Measurements from ENCODE around the gene TECR. TPM values are rescaled to one million over a fixed set of nuclear protein-coding genes. Genes with fewer than 3 reads are reported as not detected.

The TECR gene
- total and polyA plus RNA-seq, 2 of the 13 experiments (the other 11 are each of a cell fraction or from before 2014, with no cell fraction given), result 54.9 to 121 TPM

- peak; percentile 46; the same call in 1 of the 2 replicates for TF ChIP-seq HNF1A (IDR thresholded peaks at IDR 0.05; ENCODE audit: low read depth)
- TF ChIP-seq HNF1A (CRISPR knock-in tag; IDR thresholded peaks at IDR 0.05; ENCODE audit: borderline replicate concordance), result peak; percentile 57; the same call in 1 of the 2 replicates
- no peak for TF ChIP-seq ZNF207 (IDR thresholded peaks at IDR 0.05; ENCODE audit: borderline replicate concordance)
- peak; percentile 85; the same call in 1 of the 2 replicates for TF ChIP-seq MTERF4 (CRISPR knock-in tag; IDR thresholded peaks at IDR 0.05)
- peak; percentile 91; the same call in 1 of the 2 replicates for TF ChIP-seq ZNF839 (CRISPR knock-in tag; IDR thresholded peaks at IDR 0.05; ENCODE audit: borderline replicate concordance)
- peak; percentile 83; the same call in 1 of the 2 replicates for TF ChIP-seq ZNF614 (CRISPR knock-in tag; IDR thresholded peaks at IDR 0.05; ENCODE audit: borderline replicate concordance)
- peak; percentile 90; the same call in 1 of the 2 replicates for TF ChIP-seq FUBP1 (CRISPR knock-in tag; IDR thresholded peaks at IDR 0.05; ENCODE audit: borderline replicate concordance)
- no peak for TF ChIP-seq CENPT (CRISPR knock-in tag; IDR thresholded peaks at IDR 0.05; ENCODE audit: low read depth)
- TF ChIP-seq NCOA2 (CRISPR knock-in tag; IDR thresholded peaks at IDR 0.05), result peak; percentile 66
- TF ChIP-seq PATZ1 (CRISPR knock-in tag; IDR thresholded peaks at IDR 0.05), result peak; percentile 52; the same call in 1 of the 2 replicates
- TF ChIP-seq ZNF687 (CRISPR knock-in tag; IDR thresholded peaks at IDR 0.05), result peak; percentile 87
- no peak for TF ChIP-seq ZNF253 (CRISPR knock-in tag; IDR thresholded peaks at IDR 0.05; ENCODE audit: borderline replicate concordance)
- peak; percentile 70; the same call in 1 of the 2 replicates for TF ChIP-seq ZNF678 (CRISPR knock-in tag; IDR thresholded peaks at IDR 0.05)
- no peak for TF ChIP-seq ATF1 (CRISPR knock-in tag; IDR thresholded peaks at IDR 0.05)
These were observed 42.5 kb downstream of the TECR start, which contains the start of gene NDUFB7 (continued) for GRCh38 chr19:14571695-14572490.
